ENCODE results near the gene L3MBTL1.

The L3MBTL1 gene

GRCh38 chr20:43462660-43463526 lies 44.6 kb upstream of the L3MBTL1 start:
- TF ChIP-seq CTCF (IDR thresholded peaks at IDR 0.05; ENCODE audit: borderline replicate concordance, insufficient read depth, low read depth, low read length), result no peak
- no peak overlapping the region for H3K4me3 ChIP-seq (ENCODE audit: low read depth, low read length)

GRCh38 chr20:43463527-43464218 lies 43.8 kb upstream of the L3MBTL1 start:
- TF ChIP-seq CTCF (IDR thresholded peaks at IDR 0.05; ENCODE audit: borderline replicate concordance, insufficient read depth, low read depth, low read length), result no peak
- H3K4me3 ChIP-seq (ENCODE audit: low read depth, low read length), result no peak overlapping the region

- no peak overlapping the region for H3K4me3 ChIP-seq (ENCODE audit: low read depth, low read length)
- no peak for TF ChIP-seq CTCF (IDR thresholded peaks at IDR 0.05; ENCODE audit: borderline replicate concordance, insufficient read depth, low read depth, low read length)
Measured at GRCh38 chr20:43464219-43464790, 43.2 kb upstream of the L3MBTL1 start.

- no peak for TF ChIP-seq CTCF (IDR thresholded peaks at IDR 0.05; ENCODE audit: borderline replicate concordance, insufficient read depth, low read depth, low read length)
- no peak overlapping the region for H3K4me3 ChIP-seq (ENCODE audit: low read depth, low read length)
Measured at GRCh38 chr20:43465625-43465943, 41.9 kb upstream of the L3MBTL1 start.

GRCh38 chr20:43467589-43467988 lies 39.9 kb upstream of the L3MBTL1 start:
- no peak for TF ChIP-seq CTCF (IDR thresholded peaks at IDR 0.05; ENCODE audit: borderline replicate concordance, insufficient read depth, low read depth, low read length)
- H3K4me3 ChIP-seq (ENCODE audit: low read depth, low read length), result no peak overlapping the region

GRCh38 chr20:43472671-43473380 lies 34.7 kb upstream of the L3MBTL1 start:
- TF ChIP-seq CTCF (IDR thresholded peaks at IDR 0.05; ENCODE audit: borderline replicate concordance, insufficient read depth, low read depth, low read length), result no peak

More at GRCh38 chr20:43472671-43473380, 34.7 kb upstream of the L3MBTL1 start:
- H3K4me3 ChIP-seq (ENCODE audit: low read depth, low read length), result no peak overlapping the region
